T-helper 1 cell treated with Interleukin-12 subunit alpha and Interleukin-12 subunit beta and Interleukin-4 antibody, amounts not matched to agents 30 μg/mL and 1 μg/mL, for 36 hours (primary cell): ENCODE measurements around the gene TFAP2A.

Experiments used
- H3K27ac Mint-ChIP-seq: one replicate; pipeline ENCODE4 v1.8.0; 2021; ENCODE audit warnings: mild to moderate bottlenecking, mixed read lengths
- H3K27me3 Mint-ChIP-seq: one replicate; pipeline ENCODE4 v1.8.0; 2021; ENCODE audit warnings: low read depth, mixed read lengths
- H3K36me3 Mint-ChIP-seq: one replicate; pipeline ENCODE4 v1.8.0; 2021; ENCODE audit warnings: low read depth, mixed read lengths
- H3K4me1 Mint-ChIP-seq: one replicate; pipeline ENCODE4 v1.8.0; 2021; ENCODE audit warnings: low read depth, mixed read lengths
- H3K4me3 Mint-ChIP-seq: one replicate; pipeline ENCODE4 v1.8.0; 2021; ENCODE audit warnings: mild to moderate bottlenecking, moderate library complexity, mixed read lengths
- H3K9me3 Mint-ChIP-seq: one replicate; pipeline ENCODE4 v1.8.0; 2021; ENCODE audit warnings: mixed read lengths

Gene TFAP2A

GRCh38 chr6:10391799-10392198, 23.1 kb downstream of the TFAP2A start:
- Mint-ChIP-seq H3K36me3 (peaks cover 3% of the 10 kb centered on the region), H3K4me1 (no peaks in the 10 kb centered on the region), H3K27me3 (peaks cover 98% of the 10 kb centered on the region), H3K9me3 (peaks cover 7% of the 10 kb centered on the region), H3K4me3 (no peak overlapping the region), H3K27ac (no peak overlapping the region)

GRCh38 chr6:10391299-10391630, 23.6 kb downstream of the TFAP2A start:
- H3K9me3 Mint-ChIP-seq = peaks cover 7% of the 10 kb centered on the region
- peaks cover 3% of the 10 kb centered on the region for H3K36me3 Mint-ChIP-seq
- H3K4me1 Mint-ChIP-seq = no peaks in the 10 kb centered on the region
- H3K4me3 Mint-ChIP-seq = no peak overlapping the region
- H3K27ac Mint-ChIP-seq = no peak overlapping the region
- peaks cover 99% of the 10 kb centered on the region for H3K27me3 Mint-ChIP-seq

- peaks cover 7% of the 10 kb centered on the region for H3K9me3 Mint-ChIP-seq
- H3K4me3 Mint-ChIP-seq = no peak overlapping the region
- H3K27ac Mint-ChIP-seq = peak overlapping the region; percentile 71
- H3K4me1 Mint-ChIP-seq = no peaks in the 10 kb centered on the region
- H3K27me3 Mint-ChIP-seq = peaks cover 99% of the 10 kb centered on the region
- peaks cover 3% of the 10 kb centered on the region for H3K36me3 Mint-ChIP-seq
Measured at GRCh38 chr6:10390495-10391298, 24.2 kb downstream of the TFAP2A start.

- Mint-ChIP-seq H3K4me1 (no peaks in the 10 kb centered on the region), H3K9me3 (peaks cover 7% of the 10 kb centered on the region), H3K27ac (peak overlapping the region; percentile 11), H3K36me3 (peaks cover 5% of the 10 kb centered on the region), H3K27me3 (peaks cover 99% of the 10 kb centered on the region), H3K4me3 (no peak overlapping the region)
Measured at GRCh38 chr6:10389739-10390494, 25.0 kb downstream of the TFAP2A start.

- Mint-ChIP-seq H3K4me3 (no peak overlapping the region), H3K36me3 (peaks cover 10% of the 10 kb centered on the region), H3K27ac (peak overlapping the region; percentile 66), H3K9me3 (peaks cover 9% of the 10 kb centered on the region), H3K27me3 (peaks cover 95% of the 10 kb centered on the region), H3K4me1 (peaks cover 2% of the 10 kb centered on the region)
Measured at GRCh38 chr6:10386756-10387654, 27.9 kb downstream of the TFAP2A start.

- Mint-ChIP-seq H3K36me3 (peaks cover 10% of the 10 kb centered on the region), H3K4me1 (peaks cover 2% of the 10 kb centered on the region), H3K4me3 (no peak overlapping the region), H3K9me3 (peaks cover 9% of the 10 kb centered on the region), H3K27ac (peak overlapping the region; percentile 38), H3K27me3 (peaks cover 94% of the 10 kb centered on the region)
Measured at GRCh38 chr6:10386220-10386619, 28.7 kb downstream of the TFAP2A start.

- Mint-ChIP-seq H3K4me1 (peaks cover 2% of the 10 kb centered on the region), H3K27ac (peak overlapping the region; percentile 36), H3K27me3 (peaks cover 94% of the 10 kb centered on the region), H3K36me3 (peaks cover 10% of the 10 kb centered on the region), H3K4me3 (no peak overlapping the region), H3K9me3 (peaks cover 9% of the 10 kb centered on the region)
Measured at GRCh38 chr6:10385524-10386132, 29.2 kb downstream of the TFAP2A start.

- Mint-ChIP-seq H3K4me3 (no peak overlapping the region), H3K36me3 (peaks cover 10% of the 10 kb centered on the region), H3K27me3 (peaks cover 94% of the 10 kb centered on the region), H3K4me1 (peaks cover 2% of the 10 kb centered on the region), H3K27ac (peak overlapping the region; percentile 46), H3K9me3 (peaks cover 6% of the 10 kb centered on the region)
Measured at GRCh38 chr6:10384610-10385523, 30.0 kb downstream of the TFAP2A start.

GRCh38 chr6:10384091-10384609, 30.7 kb downstream of the TFAP2A start:
- no peak overlapping the region for H3K4me3 Mint-ChIP-seq
- peaks cover 87% of the 10 kb centered on the region for H3K27me3 Mint-ChIP-seq
- peaks cover 7% of the 10 kb centered on the region for H3K36me3 Mint-ChIP-seq
- H3K9me3 Mint-ChIP-seq = peaks cover 4% of the 10 kb centered on the region
- peak overlapping the region; percentile 46 for H3K27ac Mint-ChIP-seq
- peaks cover 2% of the 10 kb centered on the region for H3K4me1 Mint-ChIP-seq

GRCh38 chr6:10383331-10384090, 31.4 kb downstream of the TFAP2A start:
- peaks cover 2% of the 10 kb centered on the region for H3K4me1 Mint-ChIP-seq
- peaks cover 7% of the 10 kb centered on the region for H3K36me3 Mint-ChIP-seq
- peaks cover 80% of the 10 kb centered on the region for H3K27me3 Mint-ChIP-seq
- H3K4me3 Mint-ChIP-seq = no peak overlapping the region
- H3K27ac Mint-ChIP-seq = peak overlapping the region; percentile 81
- peaks cover 4% of the 10 kb centered on the region for H3K9me3 Mint-ChIP-seq

- H3K9me3 Mint-ChIP-seq = peaks cover 4% of the 10 kb centered on the region
- peak overlapping the region; percentile 81 for H3K27ac Mint-ChIP-seq
- H3K36me3 Mint-ChIP-seq = peaks cover 7% of the 10 kb centered on the region
- peaks cover 2% of the 10 kb centered on the region for H3K4me1 Mint-ChIP-seq
- peaks cover 78% of the 10 kb centered on the region for H3K27me3 Mint-ChIP-seq
- H3K4me3 Mint-ChIP-seq = no peak overlapping the region
Measured at GRCh38 chr6:10382728-10383330, 32.0 kb downstream of the TFAP2A start.

GRCh38 chr6:10382322-10382721, 32.6 kb downstream of the TFAP2A start:
- H3K36me3 Mint-ChIP-seq = peaks cover 7% of the 10 kb centered on the region
- H3K27me3 Mint-ChIP-seq = peaks cover 75% of the 10 kb centered on the region
- peaks cover 2% of the 10 kb centered on the region for H3K4me1 Mint-ChIP-seq
- H3K27ac Mint-ChIP-seq = no peak overlapping the region
- no peak overlapping the region for H3K4me3 Mint-ChIP-seq
- H3K9me3 Mint-ChIP-seq = peaks cover 4% of the 10 kb centered on the region
